ENCODE results near the gene CCDC9B. TPM values are rescaled to one million over a fixed set of nuclear protein-coding genes. Genes with fewer than 3 reads are reported as not detected.

CCDC9B gene
- total RNA-seq, 1 donor from 2014 or later: 58.0 TPM

DNA sequence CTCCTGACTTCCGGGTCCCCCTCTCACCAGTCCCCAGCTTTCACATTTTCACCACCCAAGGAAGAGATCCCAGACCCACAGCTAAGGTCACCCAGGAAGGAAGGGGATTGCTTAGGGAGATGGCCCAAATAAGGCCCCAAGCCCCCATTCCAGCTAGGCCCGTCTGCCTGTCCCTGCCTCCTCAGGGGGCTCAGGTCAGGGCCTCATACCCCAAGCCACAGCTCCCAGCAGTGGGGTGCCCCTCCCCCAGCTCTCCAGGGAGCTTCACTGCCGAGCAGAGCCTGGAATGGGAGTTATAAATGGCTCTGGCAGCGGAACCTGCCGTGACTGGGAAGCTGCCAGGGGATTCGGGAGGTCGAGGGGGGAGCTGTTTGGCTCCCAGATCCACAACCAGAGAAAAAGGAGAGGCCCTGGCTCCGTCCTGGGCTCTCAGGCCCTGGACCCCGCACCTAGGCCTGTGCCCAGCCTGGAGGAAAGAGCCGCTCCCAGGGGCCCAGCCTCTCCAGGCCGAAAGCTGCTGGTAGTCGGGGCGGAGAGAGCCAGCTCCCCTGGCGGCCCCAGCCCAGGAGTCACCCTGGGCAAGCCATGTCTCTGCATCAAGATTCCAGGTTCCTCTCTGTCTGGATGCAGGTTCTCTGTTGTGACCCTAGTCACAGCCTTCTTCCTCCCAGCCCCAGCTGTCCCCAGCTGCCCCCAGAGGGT lies 550 bp downstream of the CCDC9B start:
- H3K27ac Mint-ChIP-seq (ENCODE audit: unreplicated experiment): peak overlapping the region; percentile 100
- peaks cover 92% of the 10 kb centered on the region for H3K4me1 Mint-ChIP-seq (ENCODE audit: low read depth)
- H3K9me3 Mint-ChIP-seq (ENCODE audit: low read depth): no peaks in the 10 kb centered on the region
- H3K27me3 Mint-ChIP-seq (ENCODE audit: low read depth): no peaks in the 10 kb centered on the region
- no peak for DNase-seq (ENCODE audit: low spot score)
- peak overlapping the region; percentile 73 for H3K4me3 Mint-ChIP-seq (ENCODE audit: unreplicated experiment)
- peaks cover 3% of the 10 kb centered on the region for H3K36me3 Mint-ChIP-seq (ENCODE audit: low read depth)
- TF ChIP-seq, protein P1, sequence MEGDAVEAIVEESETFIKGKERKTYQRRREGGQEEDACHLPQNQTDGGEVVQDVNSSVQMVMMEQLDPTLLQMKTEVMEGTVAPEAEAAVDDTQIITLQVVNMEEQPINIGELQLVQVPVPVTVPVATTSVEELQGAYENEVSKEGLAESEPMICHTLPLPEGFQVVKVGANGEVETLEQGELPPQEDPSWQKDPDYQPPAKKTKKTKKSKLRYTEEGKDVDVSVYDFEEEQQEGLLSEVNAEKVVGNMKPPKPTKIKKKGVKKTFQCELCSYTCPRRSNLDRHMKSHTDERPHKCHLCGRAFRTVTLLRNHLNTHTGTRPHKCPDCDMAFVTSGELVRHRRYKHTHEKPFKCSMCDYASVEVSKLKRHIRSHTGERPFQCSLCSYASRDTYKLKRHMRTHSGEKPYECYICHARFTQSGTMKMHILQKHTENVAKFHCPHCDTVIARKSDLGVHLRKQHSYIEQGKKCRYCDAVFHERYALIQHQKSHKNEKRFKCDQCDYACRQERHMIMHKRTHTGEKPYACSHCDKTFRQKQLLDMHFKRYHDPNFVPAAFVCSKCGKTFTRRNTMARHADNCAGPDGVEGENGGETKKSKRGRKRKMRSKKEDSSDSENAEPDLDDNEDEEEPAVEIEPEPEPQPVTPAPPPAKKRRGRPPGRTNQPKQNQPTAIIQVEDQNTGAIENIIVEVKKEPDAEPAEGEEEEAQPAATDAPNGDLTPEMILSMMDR (IDR thresholded peaks at IDR 0.05): peak; percentile 24

DNA sequence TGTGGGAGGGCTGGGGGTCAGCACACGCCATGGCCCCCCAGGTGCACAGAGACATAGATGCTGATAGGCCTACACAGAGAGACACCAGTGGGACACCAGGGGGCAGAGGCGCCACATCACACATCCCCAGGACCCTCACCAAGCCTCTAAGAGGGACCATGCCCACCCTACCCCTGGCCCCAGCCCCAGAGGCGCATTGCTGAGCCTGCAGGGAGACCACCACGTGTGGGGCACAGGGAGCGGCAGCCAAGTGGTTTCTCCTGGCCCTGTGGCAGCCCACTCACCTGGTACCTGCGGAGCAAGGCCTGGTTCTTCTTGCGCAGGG lies 1.2 kb downstream of the CCDC9B start:
- H3K4me1 Mint-ChIP-seq (ENCODE audit: low read depth): peaks cover 96% of the 10 kb centered on the region
- H3K4me3 Mint-ChIP-seq (ENCODE audit: unreplicated experiment): peak overlapping the region; percentile 73
- H3K36me3 Mint-ChIP-seq (ENCODE audit: low read depth): peaks cover 3% of the 10 kb centered on the region
- H3K27me3 Mint-ChIP-seq (ENCODE audit: low read depth): no peaks in the 10 kb centered on the region
- TF ChIP-seq, protein P1 (IDR thresholded peaks at IDR 0.05): peak; percentile 75
- H3K9me3 Mint-ChIP-seq (ENCODE audit: low read depth): no peaks in the 10 kb centered on the region
- no peak for DNase-seq (ENCODE audit: low spot score)
- H3K27ac Mint-ChIP-seq (ENCODE audit: unreplicated experiment): peak overlapping the region; percentile 100

DNA sequence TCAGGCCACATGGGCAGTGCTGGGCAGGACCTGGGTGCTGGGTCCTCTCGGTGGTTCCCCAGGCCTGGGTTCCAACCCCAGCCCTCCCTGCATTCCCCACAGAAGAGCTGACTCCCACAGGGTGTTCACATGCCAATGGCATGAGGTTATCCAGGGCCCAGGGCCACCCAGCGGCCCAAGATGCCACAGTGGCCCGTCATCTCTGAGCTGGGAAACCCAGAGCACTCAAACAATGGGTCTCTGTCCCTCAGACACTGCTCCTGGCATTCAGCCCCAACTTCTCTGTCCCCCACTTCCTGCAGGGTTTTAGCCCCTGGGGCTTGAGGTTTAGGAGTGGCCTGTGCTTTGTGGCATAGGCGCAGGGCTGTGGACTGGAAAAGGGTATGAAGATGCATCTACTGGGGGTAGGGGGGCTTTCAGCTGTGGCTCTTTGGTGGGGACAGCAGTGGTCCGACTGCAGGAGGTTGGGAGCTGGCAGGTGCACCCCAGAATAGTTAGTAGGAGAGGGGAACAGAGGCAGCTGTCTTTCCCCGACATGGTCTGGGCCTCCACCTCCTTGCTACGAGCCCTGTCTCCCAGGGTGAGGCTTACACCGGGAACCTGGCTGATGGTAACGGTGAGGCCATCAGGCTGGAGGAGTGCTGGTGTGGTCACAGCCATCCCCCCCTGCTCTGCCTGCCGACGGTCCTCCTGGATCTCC lies 1.7 kb downstream of the CCDC9B start:
- TF ChIP-seq, protein P1 (IDR thresholded peaks at IDR 0.05): no peak
- Mint-ChIP-seq H3K36me3 (ENCODE audit: low read depth) (peaks cover 3% of the 10 kb centered on the region), H3K9me3 (ENCODE audit: low read depth) (no peaks in the 10 kb centered on the region), H3K4me1 (ENCODE audit: low read depth) (peaks cover 96% of the 10 kb centered on the region), H3K4me3 (ENCODE audit: unreplicated experiment) (peak overlapping the region; percentile 73), H3K27me3 (ENCODE audit: low read depth) (no peaks in the 10 kb centered on the region), H3K27ac (ENCODE audit: unreplicated experiment) (peak overlapping the region; percentile 100)
- DNase-seq (ENCODE audit: low spot score): no peak

DNA sequence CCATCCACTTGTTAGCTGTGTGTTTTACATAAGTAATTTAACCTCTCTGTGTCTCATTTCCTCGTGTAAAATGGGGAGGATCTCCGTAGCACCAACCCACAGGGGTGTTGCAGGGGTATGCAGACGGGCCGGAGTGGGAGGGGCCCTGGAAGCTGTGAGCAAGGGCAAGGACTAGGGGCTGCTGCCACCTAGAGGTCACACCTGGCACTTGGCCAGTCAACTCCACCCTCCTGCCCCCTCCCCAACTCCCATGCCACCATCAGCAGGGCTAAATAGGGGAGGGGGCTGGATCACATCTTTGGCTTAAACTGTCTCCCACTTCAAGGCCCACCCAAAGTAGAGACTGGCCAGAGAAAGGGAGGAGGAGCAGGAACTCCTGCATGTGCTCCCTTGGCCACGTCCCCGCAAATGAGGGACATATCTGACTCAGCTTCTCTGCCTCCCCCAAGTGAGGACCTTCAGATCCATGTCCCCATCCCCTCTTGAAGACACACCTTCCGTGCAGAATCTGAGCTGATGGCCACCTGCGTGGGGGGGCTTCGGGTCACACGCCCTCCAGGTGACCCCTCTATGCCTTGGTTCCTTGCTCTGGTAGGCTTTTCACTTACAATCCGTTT lies 2.6 kb downstream of the CCDC9B start:
- no peak for DNase-seq (ENCODE audit: low spot score)
- peaks cover 3% of the 10 kb centered on the region for H3K36me3 Mint-ChIP-seq (ENCODE audit: low read depth)
- H3K9me3 Mint-ChIP-seq (ENCODE audit: low read depth): no peaks in the 10 kb centered on the region
- peak overlapping the region; percentile 100 for H3K27ac Mint-ChIP-seq (ENCODE audit: unreplicated experiment)
- peak overlapping the region; percentile 73 for H3K4me3 Mint-ChIP-seq (ENCODE audit: unreplicated experiment)
- no peaks in the 10 kb centered on the region for H3K27me3 Mint-ChIP-seq (ENCODE audit: low read depth)
- peaks cover 96% of the 10 kb centered on the region for H3K4me1 Mint-ChIP-seq (ENCODE audit: low read depth)
- TF ChIP-seq, protein P1 (IDR thresholded peaks at IDR 0.05): peak; percentile 97

DNA sequence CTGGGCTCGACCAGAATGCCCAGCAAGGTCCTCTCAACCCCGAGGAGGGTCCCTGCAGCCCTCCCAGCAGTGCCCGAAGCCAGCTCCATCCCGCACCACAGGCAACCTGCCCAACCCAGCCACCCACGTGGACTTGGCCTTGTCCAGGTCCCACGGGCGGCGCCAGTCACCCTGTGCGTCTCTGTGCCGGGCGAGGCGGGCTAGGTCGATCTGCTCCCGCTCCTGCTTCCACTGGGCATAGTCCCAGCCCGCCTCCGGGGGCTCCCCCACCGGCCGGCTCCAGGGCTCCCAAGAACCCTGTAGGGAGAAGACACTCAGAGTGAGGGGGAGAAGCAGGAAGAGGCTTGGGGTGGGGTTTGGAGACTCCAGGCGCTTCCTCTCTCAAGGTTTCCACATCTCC lies 3.1 kb downstream of the CCDC9B start:
- H3K36me3 Mint-ChIP-seq (ENCODE audit: low read depth): peaks cover 3% of the 10 kb centered on the region
- peak; percentile 95 for DNase-seq (ENCODE audit: low spot score)
- peaks cover 97% of the 10 kb centered on the region for H3K4me1 Mint-ChIP-seq (ENCODE audit: low read depth)
- H3K27me3 Mint-ChIP-seq (ENCODE audit: low read depth): no peaks in the 10 kb centered on the region
- H3K9me3 Mint-ChIP-seq (ENCODE audit: low read depth): no peaks in the 10 kb centered on the region
- TF ChIP-seq, protein P1 (IDR thresholded peaks at IDR 0.05): no peak
- peak overlapping the region; percentile 100 for H3K27ac Mint-ChIP-seq (ENCODE audit: unreplicated experiment)
- peak overlapping the region; percentile 73 for H3K4me3 Mint-ChIP-seq (ENCODE audit: unreplicated experiment)
